Memory B cell (primary cell): ENCODE results near the gene DYRK1A.
A peak's percentile ranks its signal among the peaks of the same experiment; 100 is the strongest.

Experiments
- ATAC-seq: fragments of 150-1000 bp; cut with Tn5 transposase; 2 replicates; pipeline ENCODE4 v1.10.0; 2021; ENCODE audit warnings: low read depth, mild to moderate bottlenecking, moderate library complexity
- DNase-seq, 2 donors: peaks; one replicate each; pipeline ENCODE4 v3.0.0; 2022; ENCODE audit warnings: low spot score in 2 of 2
- H3K27ac Mint-ChIP-seq: one replicate; pipeline ENCODE4 v1.8.0; 2022; ENCODE audit warnings: mild to moderate bottlenecking, moderate library complexity, mixed read lengths
- H3K27me3 Mint-ChIP-seq: one replicate; pipeline ENCODE4 v1.8.0; 2022; ENCODE audit warnings: mixed read lengths
- H3K36me3 Mint-ChIP-seq: one replicate; pipeline ENCODE4 v1.8.0; 2022; ENCODE audit warnings: mild to moderate bottlenecking, mixed read lengths
- H3K4me1 Mint-ChIP-seq: one replicate; pipeline ENCODE4 v1.8.0; 2022; ENCODE audit warnings: mixed read lengths
- H3K4me3 Mint-ChIP-seq: one replicate; pipeline ENCODE4 v1.8.0; 2022; ENCODE audit warnings: mild to moderate bottlenecking, moderate library complexity, mixed read lengths
- H3K9me3 Mint-ChIP-seq: one replicate; pipeline ENCODE4 v1.8.0; 2022; ENCODE audit warnings: mixed read lengths

Gene DYRK1A

DNA sequence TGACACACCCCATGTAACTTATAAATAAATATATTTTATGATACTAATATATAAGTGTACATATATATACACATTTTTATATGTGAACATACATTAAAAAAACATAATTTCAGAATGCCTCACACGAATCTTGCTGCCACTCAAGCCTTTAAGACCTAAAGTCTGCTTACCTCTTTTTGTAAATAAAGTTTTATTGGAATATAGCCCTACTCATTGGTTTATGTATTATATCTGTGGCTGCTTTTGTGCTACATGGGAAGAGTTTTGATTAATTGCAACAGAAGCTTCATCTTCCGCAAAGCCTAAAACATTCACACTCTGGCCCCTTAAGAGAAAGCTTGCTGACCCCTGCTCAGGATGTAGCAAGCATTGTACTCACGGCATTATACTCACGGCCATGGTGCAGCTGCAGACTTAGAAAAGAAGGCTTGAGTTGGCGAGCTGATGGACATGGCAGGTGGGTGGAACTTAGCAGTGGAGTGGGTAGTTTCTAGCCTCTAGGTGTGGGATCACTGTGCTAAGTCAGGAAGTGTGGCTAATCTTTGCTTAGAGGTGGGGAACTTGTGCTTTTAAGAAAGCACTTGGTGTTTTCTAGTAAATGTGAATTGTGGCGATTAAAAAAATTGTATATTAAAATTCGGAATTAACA, 80.8 kb downstream of the DYRK1A start:
- Mint-ChIP-seq H3K36me3 (peaks cover 11% of the 10 kb centered on the region), H3K4me1 (peaks cover 44% of the 10 kb centered on the region), H3K27me3 (no peaks in the 10 kb centered on the region), H3K27ac (no peak overlapping the region), H3K9me3 (no peaks in the 10 kb centered on the region), H3K4me3 (no peak overlapping the region)
- no peak for ATAC-seq
- DNase-seq: no peak

DNA sequence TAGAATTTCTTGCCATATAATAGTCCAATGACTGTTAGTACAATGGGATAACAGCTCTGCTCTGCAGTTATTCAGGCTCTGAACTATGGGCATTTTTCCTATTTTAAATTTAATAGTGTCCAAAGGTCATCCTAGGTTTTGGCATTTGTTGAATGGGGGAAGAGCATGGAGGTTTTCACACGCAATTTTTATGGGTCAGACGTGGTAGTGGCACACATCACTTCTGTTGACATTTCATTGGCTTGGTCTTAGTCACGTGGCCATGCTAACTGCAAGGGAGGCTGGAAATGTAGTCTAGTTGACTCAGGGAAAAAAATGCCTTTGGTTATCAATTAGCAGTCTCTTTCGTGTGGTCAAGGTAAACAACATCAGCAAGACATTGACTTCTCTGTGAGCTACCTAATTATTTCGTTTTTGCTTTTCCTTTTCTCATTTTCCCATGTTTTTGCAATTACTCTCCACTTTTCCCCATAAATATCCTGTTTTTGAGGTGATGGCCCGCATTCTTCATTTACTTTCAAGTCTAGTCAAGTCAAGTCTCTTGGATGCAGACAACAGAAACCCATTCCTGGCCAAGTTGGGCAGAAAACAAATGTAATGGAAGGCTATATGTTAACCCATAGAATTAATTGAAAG, 82.8 kb downstream of the DYRK1A start:
- Mint-ChIP-seq H3K4me3 (no peak overlapping the region), H3K27me3 (no peaks in the 10 kb centered on the region), H3K9me3 (no peaks in the 10 kb centered on the region), H3K36me3 (peaks cover 11% of the 10 kb centered on the region), H3K27ac (no peak overlapping the region), H3K4me1 (peaks cover 36% of the 10 kb centered on the region)
- no peak for DNase-seq
- ATAC-seq: no peak

GRCh38 chr21:37450445-37450941, 83.9 kb downstream of the DYRK1A start:
- no peaks in the 10 kb centered on the region for H3K27me3 Mint-ChIP-seq
- H3K9me3 Mint-ChIP-seq: no peaks in the 10 kb centered on the region
- H3K4me1 Mint-ChIP-seq: peaks cover 33% of the 10 kb centered on the region
- ATAC-seq (no peak), DNase-seq (no peak)
- peak overlapping the region; percentile 17 for H3K27ac Mint-ChIP-seq
- peaks cover 13% of the 10 kb centered on the region for H3K36me3 Mint-ChIP-seq
- no peak overlapping the region for H3K4me3 Mint-ChIP-seq

- ATAC-seq (no peak), DNase-seq (no peak)
- H3K27me3 Mint-ChIP-seq: no peaks in the 10 kb centered on the region
- H3K9me3 Mint-ChIP-seq: no peaks in the 10 kb centered on the region
- H3K4me1 Mint-ChIP-seq: peaks cover 38% of the 10 kb centered on the region
- H3K4me3 Mint-ChIP-seq: no peak overlapping the region
- peaks cover 16% of the 10 kb centered on the region for H3K36me3 Mint-ChIP-seq
- H3K27ac Mint-ChIP-seq: peak overlapping the region; percentile 35
Observed at GRCh38 chr21:37451446-37451845, 84.9 kb downstream of the DYRK1A start.

GRCh38 chr21:37452227-37452626, 85.7 kb downstream of the DYRK1A start:
- Mint-ChIP-seq H3K4me1 (peaks cover 43% of the 10 kb centered on the region), H3K4me3 (no peak overlapping the region), H3K27me3 (no peaks in the 10 kb centered on the region), H3K27ac (peak overlapping the region; percentile 35), H3K9me3 (no peaks in the 10 kb centered on the region), H3K36me3 (peaks cover 16% of the 10 kb centered on the region)
- ATAC-seq: peak; percentile 42
- DNase-seq: no peak

- H3K4me1 Mint-ChIP-seq: peaks cover 49% of the 10 kb centered on the region
- peaks cover 14% of the 10 kb centered on the region for H3K36me3 Mint-ChIP-seq
Observed at GRCh38 chr21:37453350-37453749, 86.8 kb downstream of the DYRK1A start.

GRCh38 chr21:37454869-37455503, 88.4 kb downstream of the DYRK1A start:
- ATAC-seq (no peak), DNase-seq (no peak)
- Mint-ChIP-seq H3K9me3 (no peaks in the 10 kb centered on the region), H3K27ac (peak overlapping the region; percentile 78), H3K27me3 (no peaks in the 10 kb centered on the region), H3K4me3 (no peak overlapping the region), H3K4me1 (peaks cover 58% of the 10 kb centered on the region), H3K36me3 (peaks cover 11% of the 10 kb centered on the region)

More at GRCh38 chr21:37453350-37453749, 86.8 kb downstream of the DYRK1A start:
- Mint-ChIP-seq H3K9me3 (no peaks in the 10 kb centered on the region), H3K27ac (no peak overlapping the region), H3K4me3 (no peak overlapping the region), H3K27me3 (no peaks in the 10 kb centered on the region)
- DNase-seq: no peak
- ATAC-seq: no peak

GRCh38 chr21:37455504-37455911, 88.9 kb downstream of the DYRK1A start:
- Mint-ChIP-seq H3K9me3 (no peaks in the 10 kb centered on the region), H3K4me3 (no peak overlapping the region), H3K27ac (peak overlapping the region; percentile 78), H3K4me1 (peaks cover 59% of the 10 kb centered on the region), H3K36me3 (peaks cover 11% of the 10 kb centered on the region), H3K27me3 (no peaks in the 10 kb centered on the region)
- DNase-seq: no peak
- ATAC-seq: no peak

DNA sequence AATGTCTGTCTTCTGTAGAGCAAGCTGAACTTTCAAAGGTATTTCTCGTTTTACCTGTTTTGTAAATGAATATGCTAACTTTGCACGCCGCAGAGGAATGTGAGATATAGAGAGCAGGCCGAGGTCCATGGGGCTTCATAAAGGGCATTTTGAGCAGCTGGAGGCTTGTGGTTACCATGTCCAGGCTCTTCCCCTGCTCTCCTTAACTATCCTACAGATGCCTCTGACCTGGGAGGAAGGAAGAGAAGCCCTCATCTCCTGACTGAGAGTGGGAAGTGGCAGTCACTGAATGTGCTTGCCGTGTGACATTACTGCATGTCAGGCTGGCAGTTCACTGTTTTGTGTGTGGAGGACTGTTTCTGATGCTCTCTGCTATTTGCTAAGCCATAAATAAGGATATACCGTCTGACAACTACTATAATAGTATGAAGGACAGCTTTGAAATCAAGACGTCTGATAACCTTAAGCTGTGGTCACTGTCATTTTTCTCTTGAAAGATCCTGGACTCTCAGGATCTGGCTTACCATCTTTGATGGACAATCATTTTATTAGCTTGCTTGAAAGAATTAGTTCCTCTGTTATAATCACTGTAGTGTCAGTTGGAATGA, 92.2 kb downstream of the DYRK1A start:
- peaks cover 67% of the 10 kb centered on the region for H3K4me1 Mint-ChIP-seq
- H3K9me3 Mint-ChIP-seq: no peaks in the 10 kb centered on the region
- peak overlapping the region; percentile 82 for H3K27ac Mint-ChIP-seq
- no peak overlapping the region for H3K4me3 Mint-ChIP-seq
- DNase-seq (no peak), ATAC-seq (no peak)
- peaks cover 8% of the 10 kb centered on the region for H3K36me3 Mint-ChIP-seq
- H3K27me3 Mint-ChIP-seq: no peaks in the 10 kb centered on the region

DNA sequence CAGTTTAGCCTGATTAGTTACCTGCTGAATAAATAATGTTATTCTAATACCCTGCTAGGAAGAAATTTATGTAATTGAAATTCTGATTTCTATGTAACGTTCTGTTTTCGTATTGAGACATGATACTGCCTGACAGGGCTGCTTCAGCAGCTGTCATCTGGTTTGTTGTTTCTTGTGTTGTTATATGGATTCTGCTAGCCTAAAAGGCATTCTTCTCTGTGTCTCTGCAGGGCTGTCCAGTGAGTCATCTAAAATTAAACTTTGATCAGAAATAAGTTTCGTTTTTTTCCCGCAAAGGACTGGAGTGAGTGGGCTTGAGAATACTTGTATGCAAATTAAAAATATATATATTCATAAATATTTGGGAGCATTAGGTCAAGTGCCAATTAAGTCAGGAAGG, 93.0 kb downstream of the DYRK1A start:
- H3K9me3 Mint-ChIP-seq: no peaks in the 10 kb centered on the region
- peaks cover 70% of the 10 kb centered on the region for H3K4me1 Mint-ChIP-seq
- H3K27ac Mint-ChIP-seq: no peak overlapping the region
- H3K27me3 Mint-ChIP-seq: no peaks in the 10 kb centered on the region
- H3K4me3 Mint-ChIP-seq: no peak overlapping the region
- DNase-seq (no peak), ATAC-seq (no peak)
- H3K36me3 Mint-ChIP-seq: peaks cover 8% of the 10 kb centered on the region

DNA sequence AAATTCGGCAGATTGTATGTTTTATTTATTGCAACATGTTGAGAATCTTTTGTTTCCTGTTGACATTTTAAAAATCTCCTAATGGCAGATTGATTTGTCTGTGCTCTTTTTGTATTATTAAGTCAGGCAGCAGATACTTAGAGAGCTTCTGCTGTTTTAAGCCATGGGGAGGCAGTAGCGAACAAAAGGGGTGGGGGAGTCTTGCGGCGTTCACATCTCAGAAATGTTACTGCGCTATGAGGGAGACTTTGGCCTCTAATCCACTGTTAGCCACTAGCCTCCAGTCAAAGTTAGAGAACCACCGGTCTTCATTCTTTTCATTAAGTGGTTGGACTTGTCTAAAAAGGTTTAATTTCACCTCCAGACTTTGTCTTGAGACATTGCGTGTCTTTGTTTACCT, 93.6 kb downstream of the DYRK1A start:
- ATAC-seq (no peak), DNase-seq (no peak)
- Mint-ChIP-seq H3K9me3 (no peaks in the 10 kb centered on the region), H3K4me1 (peaks cover 68% of the 10 kb centered on the region), H3K4me3 (no peak overlapping the region), H3K27ac (peak overlapping the region; percentile 45), H3K36me3 (peaks cover 8% of the 10 kb centered on the region), H3K27me3 (no peaks in the 10 kb centered on the region)

GRCh38 chr21:37461479-37461878, 94.9 kb downstream of the DYRK1A start:
- Mint-ChIP-seq H3K9me3 (no peaks in the 10 kb centered on the region), H3K27me3 (no peaks in the 10 kb centered on the region), H3K4me1 (peaks cover 68% of the 10 kb centered on the region), H3K27ac (peak overlapping the region; percentile 84), H3K4me3 (peak overlapping the region; percentile 32), H3K36me3 (peaks cover 5% of the 10 kb centered on the region)
- ATAC-seq (peak; percentile 50), DNase-seq (peak in 1 of 2 donors; percentile 12)

- ATAC-seq: no peak
- H3K9me3 Mint-ChIP-seq: no peaks in the 10 kb centered on the region
- H3K27ac Mint-ChIP-seq: peak overlapping the region; percentile 84
- H3K4me3 Mint-ChIP-seq: peak overlapping the region; percentile 62
- no peaks in the 10 kb centered on the region for H3K27me3 Mint-ChIP-seq
- peaks cover 66% of the 10 kb centered on the region for H3K4me1 Mint-ChIP-seq
- H3K36me3 Mint-ChIP-seq: peaks cover 5% of the 10 kb centered on the region
- DNase-seq: no peak
Observed at GRCh38 chr21:37462087-37462861, 95.7 kb downstream of the DYRK1A start.
